SK-N-SH (cell line): Measurements from ENCODE around the gene HINFP. TPM values are rescaled to one million over a fixed set of nuclear protein-coding genes. Genes with fewer than 3 reads are reported as not detected.

ENCODE experiments used
- CTCF ChIA-PET: fragments of 300-600, 350-600 bp; formaldehyde crosslinking; extraction: SDS; loops from one replicate; lab custom pipeline; 2021; lab: Yijun Ruan, JAX
- POLR2A ChIA-PET: fragments of 350-600 bp; sonication (Branson Sonifier 250); formaldehyde crosslinking; extraction: SDS; loops from one replicate; lab custom pipeline; 2020; ENCODE audit warnings: antibody characterized with exemption, inconsistent platforms; lab: Yijun Ruan, JAX
- DNase-seq: peaks from one replicate; pipeline ENCODE4 v3.0.0; 2012
- H2AFZ ChIP-seq: fragments of 200-600 bp; sonication (generic); 2 replicates; pipeline ENCODE4 v1.8.1; 2016; ENCODE audit warnings: antibody characterized with exemption, mild to moderate bottlenecking, low read depth
- H3F3A ChIP-seq: fragments of 200-600 bp; sonication (generic); replicated peaks from 2 replicates; pipeline ENCODE3; 2016; ENCODE audit warnings: antibody characterized with exemption, mild to moderate bottlenecking; ENCODE audit not compliant: insufficient read depth
- H3K27ac ChIP-seq, 2 experiments: fragments of 200-500 bp in 1 of 2; fragments of 200-600 bp in 1 of 2; sonication (Bioruptor generic) in 1 of 2; sonication (generic), shearing (Covaris generic) in 1 of 2; 2 replicates each; pipeline versions ENCODE4 v1.5.1 to v1.6.1; 2014 to 2016; ENCODE audit warnings: low read depth in 2 of 2, inconsistent platforms in 1 of 2, low read length in 1 of 2, mild to moderate bottlenecking in 1 of 2, mixed read lengths in 1 of 2
- H3K27me3 ChIP-seq: fragments of 200-600 bp; sonication (generic), shearing (Covaris generic); 2 replicates; pipeline ENCODE4 v1.6.1; 2016; ENCODE audit warnings: mixed run types; ENCODE audit not compliant: insufficient read depth
- H3K36me3 ChIP-seq, 2 experiments: fragments of 200-500 bp in 1 of 2; fragments of 200-600 bp in 1 of 2; sonication (Bioruptor generic) in 1 of 2; sonication (generic) in 1 of 2; replicated peaks in 1 of 2; 2 replicates each; pipeline versions ENCODE3 to v1.5.1; 2014 to 2016; ENCODE audit warnings: low read length in 1 of 2, mild to moderate bottlenecking in 1 of 2; ENCODE audit not compliant: insufficient read depth in 2 of 2, control insufficient read depth in 1 of 2
- H3K4me1 ChIP-seq, 2 experiments: fragments of 200-500 bp in 1 of 2; fragments of 200-600 bp in 1 of 2; sonication (Bioruptor generic) in 1 of 2; sonication (generic), shearing (Covaris generic) in 1 of 2; 2 replicates each; pipeline versions ENCODE4 v1.5.1 to v1.6.1; 2014 to 2016; ENCODE audit warnings: low read depth in 1 of 2, low read length in 1 of 2, mixed run types in 1 of 2; ENCODE audit not compliant: insufficient read depth in 2 of 2, control insufficient read depth in 1 of 2
- H3K4me2 ChIP-seq: fragments of 200-600 bp; sonication (generic), shearing (Covaris generic); 2 replicates; pipeline ENCODE4 v1.6.1; 2017; ENCODE audit warnings: mixed run types
- H3K4me3 ChIP-seq, 2 experiments: fragments of 200-500 bp in 1 of 2; fragments of 200-600 bp in 1 of 2; sonication (Bioruptor generic) in 1 of 2; sonication (generic), shearing (Covaris generic) in 1 of 2; 2 replicates each; pipeline versions ENCODE4 v1.5.1 to v1.8.1; 2014 to 2016; ENCODE audit warnings: low read depth in 2 of 2, inconsistent platforms in 1 of 2, low read length in 1 of 2, mild to moderate bottlenecking in 1 of 2, mixed read lengths in 1 of 2, moderate library complexity in 1 of 2
- H3K79me2 ChIP-seq: fragments of 200-600 bp; sonication (generic); 2 replicates; pipeline ENCODE4 v1.8.1; 2017; ENCODE audit warnings: mild to moderate bottlenecking; ENCODE audit not compliant: insufficient read depth
- H3K9ac ChIP-seq: fragments of 200-600 bp; sonication (generic); 2 replicates; pipeline ENCODE4 v1.6.1; 2017; ENCODE audit warnings: mixed run types
- H3K9me2 ChIP-seq: fragments of 200-600 bp; sonication (generic); 2 replicates; pipeline ENCODE4 v1.6.1; 2017; ENCODE audit warnings: mixed run types
- H3K9me3 ChIP-seq: fragments of 200-600 bp; sonication (generic); 2 replicates; pipeline ENCODE4 v1.6.1; 2017; ENCODE audit warnings: mixed run types, mild to moderate bottlenecking, moderate library complexity
- H4K20me1 ChIP-seq: fragments of 200-600 bp; sonication (generic); 2 replicates; pipeline ENCODE4 v1.6.1; 2017; ENCODE audit warnings: mild to moderate bottlenecking, mixed run types; ENCODE audit not compliant: insufficient read depth
- CHD2 ChIP-seq: fragments of 150-350 bp; IDR thresholded peaks from 2 replicates; pipeline ENCODE4 v1.6.1; 2018; ENCODE audit warnings: low read length; ENCODE audit not compliant: partially characterized antibody
- ELF1 ChIP-seq: IDR thresholded peaks from 2 replicates; pipeline ENCODE4 v1.4.0; 2012
- EZH2phosphoT487 ChIP-seq: fragments of 200-600 bp; sonication (generic); IDR thresholded peaks from 2 replicates; pipeline ENCODE4 v1.6.1; 2017; ENCODE audit warnings: low read depth, mixed run types, mild to moderate bottlenecking, antibody characterized with exemption, moderate library complexity, borderline replicate concordance
- FOXJ3 ChIP-seq: sonication (generic); formaldehyde crosslinking; IDR thresholded peaks from 2 replicates; pipeline ENCODE4 v1.5.1; 2020; ENCODE audit warnings: mild to moderate bottlenecking, missing genetic modification reagents
- FOXM1 ChIP-seq: IDR thresholded peaks from 2 replicates; pipeline ENCODE4 v1.4.0; 2012; ENCODE audit warnings: low read depth, mild to moderate bottlenecking
- GABPA ChIP-seq: IDR thresholded peaks from 2 replicates; pipeline ENCODE4 v1.4.0; 2012; ENCODE audit warnings: low read depth, mild to moderate bottlenecking
- GATA2 ChIP-seq: sonication (generic); formaldehyde crosslinking; IDR thresholded peaks from 2 replicates; pipeline ENCODE4 v1.5.0; 2020; ENCODE audit warnings: mild to moderate bottlenecking, missing genetic modification reagents
- IRF3 ChIP-seq: fragments of 150-350 bp; IDR thresholded peaks from 2 replicates; pipeline ENCODE4 v1.6.1; 2016; ENCODE audit warnings: mild to moderate bottlenecking, low read depth, low read length
- MEF2A ChIP-seq: IDR thresholded peaks from 2 replicates; pipeline ENCODE4 v1.4.0; 2012; ENCODE audit warnings: low read depth, borderline replicate concordance
- MXI1 ChIP-seq: IDR thresholded peaks from 2 replicates; pipeline ENCODE4 v1.6.1; 2012; ENCODE audit warnings: mild to moderate bottlenecking, low read depth, low read length, improper control_type of control experiment
- NFIC ChIP-seq: IDR thresholded peaks from 2 replicates; pipeline ENCODE4 v1.4.0; 2012; ENCODE audit warnings: borderline replicate concordance
- NRF1 ChIP-seq: IDR thresholded peaks from 2 replicates; pipeline ENCODE4 v1.6.1; 2012; ENCODE audit warnings: low read depth, mild to moderate bottlenecking, low read length
- PBX3 ChIP-seq: IDR thresholded peaks from 2 replicates; pipeline ENCODE4; 2012
- POLR2AphosphoS5 ChIP-seq: IDR thresholded peaks from 2 replicates; pipeline ENCODE4 v1.6.1; 2012; ENCODE audit warnings: low read depth, low read length
- RCOR1 ChIP-seq: fragments of 150-350 bp; IDR thresholded peaks from 2 replicates; pipeline ENCODE4 v1.6.1; 2017; ENCODE audit warnings: antibody characterized with exemption, low read length
- RFX5 ChIP-seq: IDR thresholded peaks from 2 replicates; pipeline ENCODE4 v1.6.1; 2012; ENCODE audit warnings: mild to moderate bottlenecking, improper control_type of control experiment, low read length
- RXRA ChIP-seq: IDR thresholded peaks from 2 replicates; pipeline ENCODE4 v1.4.0; 2012; ENCODE audit warnings: low read depth, mild to moderate bottlenecking, borderline replicate concordance
- SIN3A ChIP-seq: IDR thresholded peaks from 2 replicates; pipeline ENCODE4 v1.6.1; 2012; ENCODE audit warnings: low read depth, mild to moderate bottlenecking, low read length, moderate library complexity, borderline replicate concordance
- SMC3 ChIP-seq: IDR thresholded peaks from 2 replicates; pipeline ENCODE4 v1.6.1; 2012; ENCODE audit warnings: low read depth, low read length, improper control_type of control experiment
- TAF1 ChIP-seq: IDR thresholded peaks from 2 replicates; pipeline ENCODE4 v1.6.1; 2012; ENCODE audit warnings: low read depth, mild to moderate bottlenecking, low read length, moderate library complexity, borderline replicate concordance
- TCF12 ChIP-seq: IDR thresholded peaks from 2 replicates; pipeline ENCODE4 v1.4.0; 2012
- TEAD4 ChIP-seq: IDR thresholded peaks from 2 replicates; pipeline ENCODE4 v1.4.0; 2012; ENCODE audit warnings: mild to moderate bottlenecking, borderline replicate concordance; ENCODE audit not compliant: insufficient read depth
- YY1 ChIP-seq: IDR thresholded peaks from 2 replicates; pipeline ENCODE4 v1.4.0; 2012; ENCODE audit warnings: low read depth, mild to moderate bottlenecking
- WGBS: methylation state at CpG from one replicate; pipeline ENCODE4 v1.1.6; 2017; ENCODE audit warnings: low lambda C conversion rate; 5-methylcytosine and 5-hydroxymethylcytosine counted together
- polyA plus RNA-seq, 3 experiments: library from polyadenylated mRNA; depleted of rRNA; stranded (reverse); fragments of >200 nt; gene quantifications; 2 replicates each; pipeline ENCODE4 v1.2.3, GENCODE V29; 2012
- TF ChIP-seq, protein P1 (sequence below): fragments of 150-350 bp; IDR thresholded peaks from 2 replicates; pipeline ENCODE4 v1.6.1; 2017; ENCODE audit warnings: antibody characterized with exemption, low read length, low read depth, borderline replicate concordance
- TF ChIP-seq, protein P2 (sequence below): IDR thresholded peaks from 2 replicates; pipeline ENCODE4 v1.4.0; 2012; ENCODE audit warnings: low read depth, borderline replicate concordance
- TF ChIP-seq, protein P3 (sequence below): IDR thresholded peaks from 2 replicates; pipeline ENCODE4 v1.6.1; 2012; ENCODE audit warnings: mild to moderate bottlenecking, low read depth, low read length, moderate library complexity

Gene HINFP
- polyA plus RNA-seq, 1 of the 3 experiments (the other 2 are of a cell fraction): 21.8 TPM

DNA sequence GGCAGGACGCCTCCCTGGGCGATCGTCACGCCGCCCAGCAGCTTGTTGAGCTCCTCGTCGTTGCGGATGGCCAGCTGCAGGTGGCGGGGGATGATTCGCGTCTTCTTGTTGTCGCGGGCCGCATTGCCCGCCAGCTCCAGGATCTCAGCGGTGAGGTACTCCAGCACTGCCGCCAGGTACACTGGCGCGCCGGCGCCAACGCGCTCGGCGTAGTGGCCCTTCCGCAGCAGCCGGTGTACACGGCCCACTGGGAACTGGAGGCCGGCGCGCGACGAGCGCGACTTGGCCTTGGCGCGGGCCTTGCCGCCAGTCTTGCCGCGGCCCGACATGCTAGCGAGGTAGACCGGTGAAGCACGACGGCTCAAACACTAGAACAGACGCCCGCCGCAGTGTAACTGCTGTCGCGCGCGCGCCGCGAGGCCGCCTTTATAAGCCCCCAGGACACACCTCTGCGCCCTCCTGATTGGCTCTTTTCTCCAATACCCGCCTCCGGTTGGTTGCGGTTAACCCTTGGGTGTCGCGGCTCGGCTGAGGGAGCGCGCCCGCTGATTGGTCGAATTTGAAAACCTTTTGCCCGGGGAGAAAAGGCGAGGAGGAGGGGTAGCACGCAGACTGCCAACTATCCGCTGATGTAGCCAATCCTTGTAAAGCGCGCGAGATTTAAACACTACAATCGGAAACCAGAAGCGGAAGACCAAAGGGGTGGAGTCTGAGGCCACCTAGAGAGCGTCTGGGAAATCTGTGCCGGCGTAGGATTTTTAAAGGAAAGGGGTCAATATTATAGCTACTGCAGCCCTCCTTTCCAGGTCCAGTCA lies 26.1 kb upstream of the HINFP start:
- ChIA-PET CTCF (interaction anchor here (0.6 to 3.4 kb wide), 24 partner anchors 10 to 243 kb away, joined by 3 to 20 read pairs (median 3); partner anchors contain the start of genes C2CD2L, NLRX1, SLC37A4 and UPK2), POLR2A (interaction anchor here (0.6 to 2.6 kb wide), 12 partner anchors 10 to 431 kb away, joined by 3 to 31 read pairs (median 6); partner anchors contain the start of genes C2CD2L, HINFP, HMBS and HYOU1)
- peak overlapping the region; percentile 98 for H3K4me2 ChIP-seq
- under 1% methylated on average over 35 of the region's 79 CpGs for WGBS
- H3K27ac ChIP-seq: peak overlapping the region; percentile 72 to 89
- H3F3A ChIP-seq: peaks cover 38% of the 10 kb centered on the region
- peak overlapping the region; percentile 84 to 87 for H3K4me3 ChIP-seq
- no peak overlapping the region for H2AFZ ChIP-seq
- no peaks in the 10 kb centered on the region for H3K27me3 ChIP-seq
- H3K4me1 ChIP-seq: peaks cover 22 to 24% of the 10 kb centered on the region in 2 experiments; a peak in 3 of 4 replicates
- H3K9ac ChIP-seq: peak overlapping the region; percentile 89
- H3K36me3 ChIP-seq: peaks cover 45 to 50% of the 10 kb centered on the region in 2 experiments
- H3K79me2 ChIP-seq: peaks cover 60% of the 10 kb centered on the region
- DNase-seq: peak; percentile 96
- H3K9me2 ChIP-seq: no peaks in the 10 kb centered on the region
- H3K9me3 ChIP-seq: no peaks in the 10 kb centered on the region
- peaks cover 31% of the 10 kb centered on the region for H4K20me1 ChIP-seq
- TF ChIP-seq CHD2 (peak; percentile 96), TCF12 (no peak), RCOR1 (no peak; the same call in 1 of the 2 replicates), SIN3A (peak; percentile 90), RXRA (no peak), NFIC (peak; percentile 51), EZH2phosphoT487 (no peak), MEF2A (no peak), SMC3 (no peak), FOXM1 (peak; percentile 97), IRF3 (peak; percentile 79), GATA2 (CRISPR knock-in tag) (no peak), GABPA (peak; percentile 45; the same call in 1 of the 2 replicates), MXI1 (peak; percentile 87), PBX3 (peak; percentile 63), TEAD4 (peak; percentile 32; the same call in 1 of the 2 replicates), RFX5 (peak; percentile 76), NRF1 (no peak; the same call in 1 of the 2 replicates), YY1 (no peak), ELF1 (peak; percentile 74; the same call in 1 of the 2 replicates), POLR2AphosphoS5 (peak; percentile 100), FOXJ3 (CRISPR knock-in tag) (no peak), TAF1 (peak; percentile 100)
- TF ChIP-seq, protein P1, sequence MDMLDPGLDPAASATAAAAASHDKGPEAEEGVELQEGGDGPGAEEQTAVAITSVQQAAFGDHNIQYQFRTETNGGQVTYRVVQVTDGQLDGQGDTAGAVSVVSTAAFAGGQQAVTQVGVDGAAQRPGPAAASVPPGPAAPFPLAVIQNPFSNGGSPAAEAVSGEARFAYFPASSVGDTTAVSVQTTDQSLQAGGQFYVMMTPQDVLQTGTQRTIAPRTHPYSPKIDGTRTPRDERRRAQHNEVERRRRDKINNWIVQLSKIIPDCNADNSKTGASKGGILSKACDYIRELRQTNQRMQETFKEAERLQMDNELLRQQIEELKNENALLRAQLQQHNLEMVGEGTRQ: no peak
- TF ChIP-seq, protein P2, sequence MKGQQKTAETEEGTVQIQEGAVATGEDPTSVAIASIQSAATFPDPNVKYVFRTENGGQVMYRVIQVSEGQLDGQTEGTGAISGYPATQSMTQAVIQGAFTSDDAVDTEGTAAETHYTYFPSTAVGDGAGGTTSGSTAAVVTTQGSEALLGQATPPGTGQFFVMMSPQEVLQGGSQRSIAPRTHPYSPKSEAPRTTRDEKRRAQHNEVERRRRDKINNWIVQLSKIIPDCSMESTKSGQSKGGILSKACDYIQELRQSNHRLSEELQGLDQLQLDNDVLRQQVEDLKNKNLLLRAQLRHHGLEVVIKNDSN: no peak
- TF ChIP-seq, protein P3, sequence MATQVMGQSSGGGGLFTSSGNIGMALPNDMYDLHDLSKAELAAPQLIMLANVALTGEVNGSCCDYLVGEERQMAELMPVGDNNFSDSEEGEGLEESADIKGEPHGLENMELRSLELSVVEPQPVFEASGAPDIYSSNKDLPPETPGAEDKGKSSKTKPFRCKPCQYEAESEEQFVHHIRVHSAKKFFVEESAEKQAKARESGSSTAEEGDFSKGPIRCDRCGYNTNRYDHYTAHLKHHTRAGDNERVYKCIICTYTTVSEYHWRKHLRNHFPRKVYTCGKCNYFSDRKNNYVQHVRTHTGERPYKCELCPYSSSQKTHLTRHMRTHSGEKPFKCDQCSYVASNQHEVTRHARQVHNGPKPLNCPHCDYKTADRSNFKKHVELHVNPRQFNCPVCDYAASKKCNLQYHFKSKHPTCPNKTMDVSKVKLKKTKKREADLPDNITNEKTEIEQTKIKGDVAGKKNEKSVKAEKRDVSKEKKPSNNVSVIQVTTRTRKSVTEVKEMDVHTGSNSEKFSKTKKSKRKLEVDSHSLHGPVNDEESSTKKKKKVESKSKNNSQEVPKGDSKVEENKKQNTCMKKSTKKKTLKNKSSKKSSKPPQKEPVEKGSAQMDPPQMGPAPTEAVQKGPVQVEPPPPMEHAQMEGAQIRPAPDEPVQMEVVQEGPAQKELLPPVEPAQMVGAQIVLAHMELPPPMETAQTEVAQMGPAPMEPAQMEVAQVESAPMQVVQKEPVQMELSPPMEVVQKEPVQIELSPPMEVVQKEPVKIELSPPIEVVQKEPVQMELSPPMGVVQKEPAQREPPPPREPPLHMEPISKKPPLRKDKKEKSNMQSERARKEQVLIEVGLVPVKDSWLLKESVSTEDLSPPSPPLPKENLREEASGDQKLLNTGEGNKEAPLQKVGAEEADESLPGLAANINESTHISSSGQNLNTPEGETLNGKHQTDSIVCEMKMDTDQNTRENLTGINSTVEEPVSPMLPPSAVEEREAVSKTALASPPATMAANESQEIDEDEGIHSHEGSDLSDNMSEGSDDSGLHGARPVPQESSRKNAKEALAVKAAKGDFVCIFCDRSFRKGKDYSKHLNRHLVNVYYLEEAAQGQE: peak; percentile 73
